ENCODE data around the gene NLK. TPM values are rescaled to one million over a fixed set of nuclear protein-coding genes. Genes with fewer than 3 reads are reported as not detected.

The NLK gene
- total and polyA plus RNA-seq, 2 of the 13 experiments (the other 11 are each of a cell fraction or from before 2014, with no cell fraction given) = 13.4 to 14.6 TPM

DNA sequence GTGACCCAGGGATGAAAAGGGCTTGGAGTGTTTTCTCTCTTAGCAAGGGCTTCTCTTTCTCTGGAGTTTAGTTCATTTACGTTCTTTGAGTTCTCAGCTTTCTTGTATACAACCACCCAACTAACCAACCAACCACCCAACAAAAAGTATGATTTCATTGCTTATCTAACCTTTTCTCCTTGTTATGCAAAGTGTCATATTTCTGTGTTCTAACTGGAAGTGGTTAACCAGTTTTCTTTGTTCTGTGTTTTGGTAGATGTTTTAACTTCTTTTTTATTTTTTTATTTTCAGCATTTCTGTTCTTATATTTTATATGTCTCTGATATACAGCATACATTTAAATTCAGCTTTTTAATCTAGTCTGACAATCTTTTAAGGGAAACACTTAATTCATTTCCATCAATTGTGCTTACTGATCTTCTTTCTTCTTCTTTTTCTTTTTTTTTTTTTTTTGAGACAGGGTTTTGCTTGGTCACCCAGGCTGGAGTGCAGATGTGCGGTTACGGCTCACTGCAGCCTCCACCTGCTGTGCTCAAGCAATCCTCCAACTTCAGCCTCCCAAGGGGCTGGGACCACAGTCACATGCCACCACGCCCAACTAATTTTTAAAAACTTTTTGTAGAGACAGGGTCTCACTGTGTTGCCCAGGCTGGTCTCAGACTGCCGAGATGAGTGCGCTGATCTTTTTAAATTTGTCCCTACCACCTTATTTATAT is 29.6 kb downstream of the NLK start:
- POLR2A ChIA-PET = no interaction called here
- Histone ChIP-seq H3K9ac (ENCODE audit: insufficient read depth, low read depth, low read length) (no peak overlapping the region), H3K27ac (ENCODE audit: extremely low read length, insufficient read depth, low read length) (no peak overlapping the region), H4K20me1 (ENCODE audit: insufficient read depth, low read length) (no peaks in the 10 kb centered on the region), H2AFZ (ENCODE audit: low read length) (no peak overlapping the region), H3K4me3 (replicated peaks in 1 of 3; ENCODE audit: insufficient read depth in 1 of 3, low read depth in 2 of 3, low read length in 3 of 3) (no peak overlapping the region), H3K4me1 (ENCODE audit: insufficient read depth, low read length) (no peaks in the 10 kb centered on the region), H3K36me3 (replicated peaks in 1 of 2; ENCODE audit: control insufficient read depth in 1 of 2, insufficient read depth in 2 of 2, low read length in 2 of 2) (no peaks in the 10 kb centered on the region; a peak in 1 of 5 replicates), H3K9me3 (ENCODE audit: low read length) (peaks cover 12% of the 10 kb centered on the region), H3K4me2 (ENCODE audit: low read depth, low read length) (no peak overlapping the region), H3K79me2 (ENCODE audit: insufficient read depth, low read length) (peaks cover 3% of the 10 kb centered on the region), H3K27me3 (ENCODE audit: control insufficient read depth in 1 of 2, insufficient read depth in 2 of 2, low read length in 2 of 2) (no peaks in the 10 kb centered on the region)
- BruUV-seq (replicated peaks) = no TSS peak
- CTCF ChIA-PET (ENCODE audit: low intra/inter-chr PET ratio, low total read pairs) = no interaction called here
- FAIRE-seq (no peak), ATAC-seq (no peak), DNase-seq (ENCODE audit: low spot score) (no peak)
- in situ Hi-C loops (cut with HindIII; ENCODE audit: extremely low pct_ligation_motif_present, low pct_unique_long_range_greater_than_20kb) = no loop called here
- TF ChIP-seq FOXM1 (CRISPR knock-in tag; IDR thresholded peaks at IDR 0.05) (no peak), ZBTB38 (CRISPR knock-in tag; IDR thresholded peaks at IDR 0.05) (no peak)
- TF ChIP-seq, protein P1, sequence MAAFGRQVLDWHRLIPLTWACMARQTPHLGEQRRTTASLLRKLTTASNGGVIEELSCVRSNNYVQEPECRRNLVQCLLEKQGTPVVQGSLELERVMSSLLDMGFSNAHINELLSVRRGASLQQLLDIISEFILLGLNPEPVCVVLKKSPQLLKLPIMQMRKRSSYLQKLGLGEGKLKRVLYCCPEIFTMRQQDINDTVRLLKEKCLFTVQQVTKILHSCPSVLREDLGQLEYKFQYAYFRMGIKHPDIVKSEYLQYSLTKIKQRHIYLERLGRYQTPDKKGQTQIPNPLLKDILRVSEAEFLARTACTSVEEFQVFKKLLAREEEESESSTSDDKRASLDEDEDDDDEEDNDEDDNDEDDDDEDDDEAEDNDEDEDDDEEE (CRISPR knock-in tag; IDR thresholded peaks at IDR 0.05) = no peak
- TF ChIP-seq, protein P2, sequence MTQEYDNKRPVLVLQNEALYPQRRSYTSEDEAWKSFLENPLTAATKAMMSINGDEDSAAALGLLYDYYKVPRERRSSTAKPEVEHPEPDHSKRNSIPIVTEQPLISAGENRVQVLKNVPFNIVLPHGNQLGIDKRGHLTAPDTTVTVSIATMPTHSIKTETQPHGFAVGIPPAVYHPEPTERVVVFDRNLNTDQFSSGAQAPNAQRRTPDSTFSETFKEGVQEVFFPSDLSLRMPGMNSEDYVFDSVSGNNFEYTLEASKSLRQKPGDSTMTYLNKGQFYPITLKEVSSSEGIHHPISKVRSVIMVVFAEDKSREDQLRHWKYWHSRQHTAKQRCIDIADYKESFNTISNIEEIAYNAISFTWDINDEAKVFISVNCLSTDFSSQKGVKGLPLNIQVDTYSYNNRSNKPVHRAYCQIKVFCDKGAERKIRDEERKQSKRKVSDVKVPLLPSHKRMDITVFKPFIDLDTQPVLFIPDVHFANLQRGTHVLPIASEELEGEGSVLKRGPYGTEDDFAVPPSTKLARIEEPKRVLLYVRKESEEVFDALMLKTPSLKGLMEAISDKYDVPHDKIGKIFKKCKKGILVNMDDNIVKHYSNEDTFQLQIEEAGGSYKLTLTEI (CRISPR knock-in tag; conservative IDR thresholded peaks at IDR 0.05) = no peak
- 97% methylated on average over 6 of the region's 6 CpGs for WGBS (ENCODE audit: low lambda C conversion rate)
- intact Hi-C loops (cut with micrococcal nuclease; ENCODE audit: unreplicated experiment) = no loop called here
